Right lobe of liver (tissue), 6 donors: ENCODE data around the gene TK2. TPM values are rescaled to one million over a fixed set of nuclear protein-coding genes. Genes with fewer than 3 reads are reported as not detected.
"Not testable (repeated sequence)": the region's sequence is repeated elsewhere in the genome, so short reads cannot be mapped to it uniquely, and the experiment has no call there.

ENCODE experiments used
- ATAC-seq, 4 donors: fragments of 200-7000 bp; cut with Tn5 transposase; one replicate each; pipeline ENCODE4 v1.9.1; 2020; ENCODE audit warnings: mild to moderate bottlenecking in 4 of 4, moderate library complexity in 4 of 4
- DNase-seq, 3 donors: peaks; one replicate each; pipeline ENCODE4 v3.0.0-alpha.2; 2020
- H3K27ac ChIP-seq, 3 donors: fragments of 200-600 bp; one replicate each; pipeline ENCODE4 v1.8.0; 2022
- H3K27me3 ChIP-seq, 2 donors: fragments of 200-600 bp; one replicate each; pipeline ENCODE4 v1.8.0; 2022
- H3K36me3 ChIP-seq, 4 donors: fragments of 200-600 bp; sonication (generic) in 1 of 4; one replicate each; pipeline versions ENCODE4 v1.5.1 to v1.8.0; 2017 to 2022; ENCODE audit warnings: control low read depth in 1 of 4
- H3K4me1 ChIP-seq, 4 donors: fragments of 200-600 bp; sonication (generic) in 1 of 4; one replicate each; pipeline versions ENCODE4 v1.5.1 to v1.8.0; 2017 to 2022; ENCODE audit warnings: control low read depth in 1 of 4
- H3K4me3 ChIP-seq, 3 donors: fragments of 200-600 bp; one replicate each; pipeline ENCODE4 v1.8.0; 2022
- H3K9me3 ChIP-seq, 4 donors: fragments of 200-600 bp; sonication (generic) in 1 of 4; one replicate each; pipeline versions ENCODE4 v1.5.1 to v1.8.0; 2017 to 2022; ENCODE audit warnings: control low read depth in 1 of 4
- CTCF ChIP-seq, 4 donors: fragments of 200-600 bp in 3 of 4; fragments of 450-650 bp in 1 of 4; IDR thresholded peaks; one replicate each; pipeline versions ENCODE4 v1.5.1 to v1.8.0; 2016 to 2022; ENCODE audit warnings: antibody characterized with exemption in 4 of 4, mild to moderate bottlenecking in 2 of 4
- POLR2A ChIP-seq: fragments of 450-650 bp; IDR thresholded peaks from one replicate; pipeline ENCODE4 v1.6.1; 2017; ENCODE audit warnings: antibody characterized with exemption, mild to moderate bottlenecking
- WGBS: methylation state at CpG from one replicate; pipeline ENCODE4 v1.1.6; 2018; ENCODE audit warnings: low coverage, low lambda C conversion rate; ENCODE audit not compliant: insufficient coverage; ENCODE audit errors: missing lambda C conversion rate; 5-methylcytosine and 5-hydroxymethylcytosine counted together
- intact Hi-C, 2 donors: fragments of 100-400 bp; cut with DNase I; formaldehyde crosslinking; loops; one replicate each; pipeline versions ENCODE4 v1.11.2 to v1.14.1; 2022
- long read RNA-seq: library from polyadenylated mRNA; unstranded; transcript quantifications from one replicate; pipeline ENCODE4 v2.0.0, GENCODE V29; 2019
- total RNA-seq, 6 experiments: library from RNA; depleted of rRNA in 2 of 6; stranded (reverse); fragments of >200 nt in 2 of 6; fragmentation: NEBNext Ultra II Directional in 3 of 6; extraction: Animal tissue kit (Norgen Biotek cat#: 25700) in 3 of 6; gene quantifications; one replicate each; pipeline versions ENCODE4 v1.1.0 to v1.2.4, GENCODE V29; 2016 to 2023
- donor health status: DM: no; HTN: yes; CAD: no.
- donor health status: DM: no; HTN: no; CAD: no.
- donor health status: DM: no; HTN: no; CAD: no.
- donor health status: DM: no; HTN: yes; CAD: no.
- donor health status: DM: no; HTN: yes; CAD: no.

TK2 gene
- total RNA-seq: 10 to 100 TPM; 25.8 to 41.7 (median 33.6) TPM
- long read RNA-seq, partial matches to known transcripts: 0 of 8 reads
- long read RNA-seq, other reads (novel, unspliced or antisense): 8 of 8 reads

GRCh38 chr16:66549284-66550131 lies at the start of gene TK2:
Gene TK2, minus strand, starts transcription at chr16:66550122. Its CDS starts 61 bp downstream, at chr16:66550061.
- Histone ChIP-seq H3K36me3 (no peaks in the 10 kb centered on the region), H3K27ac (peak within 1 kb of the TSS; percentile 93 to 96 (median 93)), H3K27me3 (no peaks in the 10 kb centered on the region), H3K4me1 (peaks cover 0 to 35% (median 3%) of the 10 kb centered on the region in 4 donors), H3K9me3 (no peaks in the 10 kb centered on the region), H3K4me3 (peak within 1 kb of the TSS; percentile 73 to 95 (median 86))
- intact Hi-C loops: no loop called here
- DNase-seq: peak; percentile 69 to 78 (median 75)
- 2% methylated on average over 13 of the region's 80 CpGs for WGBS
- TF ChIP-seq CTCF (IDR thresholded peaks at IDR 0.05) (peak in 2 of 4 donors; percentile 14 to 32), POLR2A (peak; percentile 88)
- peak; percentile 49 to 76 (median 67) for ATAC-seq

GRCh38 chr16:66598111-66598510 lies 48.2 kb upstream of the TK2 start:
- no peaks in the 10 kb centered on the region for H3K4me1 ChIP-seq
- no peak for ATAC-seq
- no peak overlapping the region for H3K4me3 ChIP-seq
- H3K36me3 ChIP-seq: no peaks in the 10 kb centered on the region
- WGBS: 75% methylated on average over 3 of the region's 3 CpGs
- DNase-seq: no peak
- H3K27ac ChIP-seq: no peak overlapping the region
- H3K9me3 ChIP-seq: no peaks in the 10 kb centered on the region
- intact Hi-C loops: no loop called here
- TF ChIP-seq POLR2A (no peak), CTCF (IDR thresholded peaks at IDR 0.05) (no peak)
- H3K27me3 ChIP-seq: no peaks in the 10 kb centered on the region

GRCh38 chr16:66596986-66597848 lies 47.3 kb upstream of the TK2 start:
- no peak overlapping the region for H3K27ac ChIP-seq
- no peak for TF ChIP-seq CTCF (IDR thresholded peaks at IDR 0.05)
- TF ChIP-seq POLR2A: no peak
- intact Hi-C loops: no loop called here
- H3K9me3 ChIP-seq: no peaks in the 10 kb centered on the region
- H3K36me3 ChIP-seq: no peaks in the 10 kb centered on the region
- H3K4me3 ChIP-seq: no peak overlapping the region
- 75% methylated on average over 4 of the region's 5 CpGs for WGBS
- DNase-seq (no peak), ATAC-seq (no peak)
- H3K27me3 ChIP-seq: no peaks in the 10 kb centered on the region
- H3K4me1 ChIP-seq: no peaks in the 10 kb centered on the region

GRCh38 chr16:66596559-66596958 lies 46.6 kb upstream of the TK2 start:
- H3K36me3 ChIP-seq, DNase-seq, ATAC-seq, H3K27me3 ChIP-seq, H3K4me3 ChIP-seq, H3K9me3 ChIP-seq, intact Hi-C loops, H3K27ac ChIP-seq, H3K4me1 ChIP-seq: not testable (repeated sequence)
- 100% methylated on average over 3 of the region's 4 CpGs for WGBS
